ENCODE measurements around the gene PNRC2.

GRCh38 chr1:23996700-23997229, 37.1 kb downstream of the PNRC2 start:
- no peak for TF ChIP-seq POLR2AphosphoS5 (IDR thresholded peaks at IDR 0.05; ENCODE audit: low read depth, low read length)
- no peak for TF ChIP-seq TAF1 (IDR thresholded peaks at IDR 0.05; ENCODE audit: borderline replicate concordance, insufficient read depth, low read length)
- TF ChIP-seq, protein P1, sequence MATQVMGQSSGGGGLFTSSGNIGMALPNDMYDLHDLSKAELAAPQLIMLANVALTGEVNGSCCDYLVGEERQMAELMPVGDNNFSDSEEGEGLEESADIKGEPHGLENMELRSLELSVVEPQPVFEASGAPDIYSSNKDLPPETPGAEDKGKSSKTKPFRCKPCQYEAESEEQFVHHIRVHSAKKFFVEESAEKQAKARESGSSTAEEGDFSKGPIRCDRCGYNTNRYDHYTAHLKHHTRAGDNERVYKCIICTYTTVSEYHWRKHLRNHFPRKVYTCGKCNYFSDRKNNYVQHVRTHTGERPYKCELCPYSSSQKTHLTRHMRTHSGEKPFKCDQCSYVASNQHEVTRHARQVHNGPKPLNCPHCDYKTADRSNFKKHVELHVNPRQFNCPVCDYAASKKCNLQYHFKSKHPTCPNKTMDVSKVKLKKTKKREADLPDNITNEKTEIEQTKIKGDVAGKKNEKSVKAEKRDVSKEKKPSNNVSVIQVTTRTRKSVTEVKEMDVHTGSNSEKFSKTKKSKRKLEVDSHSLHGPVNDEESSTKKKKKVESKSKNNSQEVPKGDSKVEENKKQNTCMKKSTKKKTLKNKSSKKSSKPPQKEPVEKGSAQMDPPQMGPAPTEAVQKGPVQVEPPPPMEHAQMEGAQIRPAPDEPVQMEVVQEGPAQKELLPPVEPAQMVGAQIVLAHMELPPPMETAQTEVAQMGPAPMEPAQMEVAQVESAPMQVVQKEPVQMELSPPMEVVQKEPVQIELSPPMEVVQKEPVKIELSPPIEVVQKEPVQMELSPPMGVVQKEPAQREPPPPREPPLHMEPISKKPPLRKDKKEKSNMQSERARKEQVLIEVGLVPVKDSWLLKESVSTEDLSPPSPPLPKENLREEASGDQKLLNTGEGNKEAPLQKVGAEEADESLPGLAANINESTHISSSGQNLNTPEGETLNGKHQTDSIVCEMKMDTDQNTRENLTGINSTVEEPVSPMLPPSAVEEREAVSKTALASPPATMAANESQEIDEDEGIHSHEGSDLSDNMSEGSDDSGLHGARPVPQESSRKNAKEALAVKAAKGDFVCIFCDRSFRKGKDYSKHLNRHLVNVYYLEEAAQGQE (IDR thresholded peaks at IDR 0.05; ENCODE audit: insufficient read depth in 1 of 2, low read depth in 2 of 2, low read length in 2 of 2) = no peak
- no peak for TF ChIP-seq SIN3A (IDR thresholded peaks at IDR 0.05; ENCODE audit: borderline replicate concordance, insufficient read depth, low read length)

Measured in PFSK-1 (cell line).